ENCODE measurements around the gene SMOC2. TPM values are rescaled to one million over a fixed set of nuclear protein-coding genes. Genes with fewer than 3 reads are reported as not detected.

The SMOC2 gene
- polyA plus RNA-seq, 1 donor (not counting 4 experiments of a cell fraction or from before 2014, with no cell fraction given) = 1.1 TPM

GRCh38 chr6:168414336-168415097, 26.5 kb upstream of the SMOC2 start:
- H3K27me3 ChIP-seq (ENCODE audit: control insufficient read depth, extremely low read depth, insufficient read depth, low read length) = peaks cover 5% of the 10 kb centered on the region

GRCh38 chr6:168415098-168415992, 25.6 kb upstream of the SMOC2 start:
- no peak for DNase-seq (ENCODE audit: low read depth, low spot score)
- Histone ChIP-seq H3K36me3 (ENCODE audit: control insufficient read depth in 2 of 2, extremely low read depth in 1 of 2, insufficient read depth in 2 of 2, low read length in 2 of 2) (no peaks in the 10 kb centered on the region), H3K4me1 (ENCODE audit: control insufficient read depth, extremely low read depth, insufficient read depth, low read length) (no peaks in the 10 kb centered on the region), H3K4me2 (ENCODE audit: control insufficient read depth, extremely low read depth, insufficient read depth, low read depth, low read length) (no peak overlapping the region), H3K9ac (ENCODE audit: control insufficient read depth, extremely low read depth, insufficient read depth, low read length) (no peak overlapping the region), H3K27me3 (ENCODE audit: control insufficient read depth, extremely low read depth, insufficient read depth, low read length) (peaks cover 5% of the 10 kb centered on the region), H3K4me3 (ENCODE audit: control insufficient read depth in 2 of 3, extremely low read depth in 1 of 3, insufficient read depth in 2 of 3, low read depth in 1 of 3, low read length in 3 of 3) (no peak overlapping the region), H3K9me1 (ENCODE audit: control insufficient read depth, extremely low read depth, insufficient read depth, low read length) (no peaks in the 10 kb centered on the region), H4K20me1 (ENCODE audit: control insufficient read depth, extremely low read depth, insufficient read depth, low read length) (no peaks in the 10 kb centered on the region), H3K9me3 (ENCODE audit: control insufficient read depth, low read depth, low read length) (no peaks in the 10 kb centered on the region), H3K27ac (ENCODE audit: control insufficient read depth, insufficient read depth, low read length) (no peak overlapping the region), H2AFZ (ENCODE audit: control insufficient read depth, low read length) (no peak overlapping the region), H3K79me2 (ENCODE audit: control insufficient read depth, insufficient read depth, low read length) (no peaks in the 10 kb centered on the region)
- no peak for FAIRE-seq
- TF ChIP-seq EZH2 (IDR thresholded peaks at IDR 0.05; ENCODE audit: low read length) = no peak
- no peak for TF ChIP-seq CTCF (optimal IDR thresholded peaks at IDR 0.05 in 1 of 3, IDR thresholded peaks at IDR 0.05 in 1 of 3, conservative IDR thresholded peaks at IDR 0.05 in 1 of 3; ENCODE audit: extremely low read depth in 1 of 3, insufficient read depth in 2 of 3, low read length in 3 of 3)
- dilution Hi-C loops (cut with MboI; ENCODE audit: extremely low pct_ligation_motif_present, low sequenced_read_pairs) = no loop called here

More at GRCh38 chr6:168414336-168415097, 26.5 kb upstream of the SMOC2 start:
- H3K4me1 ChIP-seq (ENCODE audit: control insufficient read depth, extremely low read depth, insufficient read depth, low read length) = no peaks in the 10 kb centered on the region
- FAIRE-seq (no peak), DNase-seq (ENCODE audit: low read depth, low spot score) (no peak)
- H3K4me2 ChIP-seq (ENCODE audit: control insufficient read depth, extremely low read depth, insufficient read depth, low read depth, low read length) = no peak overlapping the region
- no peaks in the 10 kb centered on the region for H3K9me1 ChIP-seq (ENCODE audit: control insufficient read depth, extremely low read depth, insufficient read depth, low read length)
- no peaks in the 10 kb centered on the region for H3K36me3 ChIP-seq (ENCODE audit: control insufficient read depth in 2 of 2, extremely low read depth in 1 of 2, insufficient read depth in 2 of 2, low read length in 2 of 2)
- no peak overlapping the region for H3K4me3 ChIP-seq (ENCODE audit: control insufficient read depth in 2 of 3, extremely low read depth in 1 of 3, insufficient read depth in 2 of 3, low read depth in 1 of 3, low read length in 3 of 3)
- no peaks in the 10 kb centered on the region for H3K9me3 ChIP-seq (ENCODE audit: control insufficient read depth, low read depth, low read length)
- H3K79me2 ChIP-seq (ENCODE audit: control insufficient read depth, insufficient read depth, low read length) = no peaks in the 10 kb centered on the region
- H2AFZ ChIP-seq (ENCODE audit: control insufficient read depth, low read length) = no peak overlapping the region
- H3K9ac ChIP-seq (ENCODE audit: control insufficient read depth, extremely low read depth, insufficient read depth, low read length) = no peak overlapping the region
- TF ChIP-seq CTCF (optimal IDR thresholded peaks at IDR 0.05 in 1 of 3, IDR thresholded peaks at IDR 0.05 in 1 of 3, conservative IDR thresholded peaks at IDR 0.05 in 1 of 3; ENCODE audit: extremely low read depth in 1 of 3, insufficient read depth in 2 of 3, low read length in 3 of 3) (no peak), EZH2 (IDR thresholded peaks at IDR 0.05; ENCODE audit: low read length) (no peak)
- dilution Hi-C loops (cut with MboI; ENCODE audit: extremely low pct_ligation_motif_present, low sequenced_read_pairs) = no loop called here
- H3K27ac ChIP-seq (ENCODE audit: control insufficient read depth, insufficient read depth, low read length) = no peak overlapping the region
- H4K20me1 ChIP-seq (ENCODE audit: control insufficient read depth, extremely low read depth, insufficient read depth, low read length) = no peaks in the 10 kb centered on the region
